Stomach smooth muscle (tissue), 2 donors: ENCODE measurements around the gene DNAJB12.
"Not testable (repeated sequence)": the region's sequence is repeated elsewhere in the genome, so short reads cannot be mapped to it uniquely, and the experiment has no call there.

ENCODE experiments used
- H3K27ac ChIP-seq: one replicate; pipeline ENCODE4 v1.7.0; 2013; ENCODE audit warnings: mild to moderate bottlenecking, low read length, inconsistent platforms
- H3K27me3 ChIP-seq, 2 donors: one replicate each; pipeline ENCODE4 v1.7.0; 2013; ENCODE audit warnings: low read length in 2 of 2; ENCODE audit not compliant: insufficient read depth in 2 of 2, control insufficient read depth in 1 of 2
- H3K36me3 ChIP-seq, 2 donors: one replicate each; pipeline ENCODE4 v1.7.0; 2013; ENCODE audit warnings: low read length in 2 of 2; ENCODE audit not compliant: control insufficient read depth in 2 of 2, insufficient read depth in 2 of 2
- H3K4me1 ChIP-seq: one replicate; pipeline ENCODE4 v1.7.0; 2013; ENCODE audit warnings: low read length; ENCODE audit not compliant: control insufficient read depth, insufficient read depth
- H3K4me3 ChIP-seq, 2 donors: one replicate each; pipeline ENCODE4 v1.7.0; 2013; ENCODE audit warnings: low read length in 2 of 2
- H3K9ac ChIP-seq, 2 donors: one replicate each; pipeline ENCODE4 v1.7.0; 2013; ENCODE audit warnings: low read length in 2 of 2, mild to moderate bottlenecking in 1 of 2
- H3K9me3 ChIP-seq, 2 donors: one replicate each; pipeline ENCODE4 v1.7.0; 2013; ENCODE audit warnings: low read length in 2 of 2; ENCODE audit not compliant: control insufficient read depth in 2 of 2
- donor health status: healthy.
- donor health status: Pancreatic carcinoma.

The DNAJB12 gene

GRCh38 chr10:72331575-72332422, 22.9 kb downstream of the DNAJB12 start:
- no peaks in the 10 kb centered on the region for H3K9me3 ChIP-seq
- H3K4me3 ChIP-seq: peak overlapping the region in 1 of 2 donors; percentile 49
- peak overlapping the region in 1 of 2 donors; percentile 42 for H3K9ac ChIP-seq
- no peaks in the 10 kb centered on the region for H3K27me3 ChIP-seq
- peaks cover 69% of the 10 kb centered on the region for H3K4me1 ChIP-seq
- peak overlapping the region; percentile 64 for H3K27ac ChIP-seq
- H3K36me3 ChIP-seq: peaks cover 3 to 10% of the 10 kb centered on the region in 2 donors

GRCh38 chr10:72330069-72330426, 24.7 kb downstream of the DNAJB12 start:
- H3K27ac ChIP-seq: peak overlapping the region; percentile 62
- H3K36me3 ChIP-seq: peaks cover 0 to 2% of the 10 kb centered on the region in 2 donors
- no peaks in the 10 kb centered on the region for H3K27me3 ChIP-seq
- H3K9me3 ChIP-seq: no peaks in the 10 kb centered on the region
- H3K9ac ChIP-seq: no peak overlapping the region
- H3K4me3 ChIP-seq: no peak overlapping the region
- peaks cover 56% of the 10 kb centered on the region for H3K4me1 ChIP-seq

GRCh38 chr10:72329290-72330068, 25.2 kb downstream of the DNAJB12 start:
- H3K36me3 ChIP-seq: peaks cover 0 to 2% of the 10 kb centered on the region in 2 donors
- H3K4me1 ChIP-seq: peaks cover 56% of the 10 kb centered on the region
- no peaks in the 10 kb centered on the region for H3K27me3 ChIP-seq
- H3K4me3 ChIP-seq: no peak overlapping the region
- H3K27ac ChIP-seq: peak overlapping the region; percentile 62
- no peak overlapping the region for H3K9ac ChIP-seq
- H3K9me3 ChIP-seq: no peaks in the 10 kb centered on the region

DNA sequence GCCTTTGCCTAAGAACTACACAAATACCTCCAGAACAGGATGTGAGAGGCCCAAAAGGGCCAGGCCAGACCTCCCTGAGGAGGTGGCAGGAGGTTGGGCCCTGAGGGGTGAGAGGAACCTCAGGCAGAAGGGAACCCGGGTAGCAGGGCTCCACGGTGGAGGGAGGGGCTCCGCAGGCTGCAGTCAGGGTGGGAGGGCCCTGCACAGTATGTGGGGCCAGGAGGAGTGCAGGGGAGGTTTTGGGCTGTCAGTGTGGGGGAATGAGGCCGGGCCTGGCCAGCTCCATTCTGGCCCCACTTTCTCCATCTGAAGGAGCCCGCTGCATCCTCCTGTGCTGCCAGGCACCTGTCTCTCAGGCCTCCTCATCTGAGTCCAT, 25.9 kb downstream of the DNAJB12 start:
- peaks cover 0 to 2% of the 10 kb centered on the region in 2 donors for H3K36me3 ChIP-seq
- H3K9me3 ChIP-seq: no peaks in the 10 kb centered on the region
- peaks cover 49% of the 10 kb centered on the region for H3K4me1 ChIP-seq
- no peaks in the 10 kb centered on the region for H3K27me3 ChIP-seq
- H3K27ac ChIP-seq: peak overlapping the region; percentile 62
- H3K9ac ChIP-seq: no peak overlapping the region
- H3K4me3 ChIP-seq: no peak overlapping the region

DNA sequence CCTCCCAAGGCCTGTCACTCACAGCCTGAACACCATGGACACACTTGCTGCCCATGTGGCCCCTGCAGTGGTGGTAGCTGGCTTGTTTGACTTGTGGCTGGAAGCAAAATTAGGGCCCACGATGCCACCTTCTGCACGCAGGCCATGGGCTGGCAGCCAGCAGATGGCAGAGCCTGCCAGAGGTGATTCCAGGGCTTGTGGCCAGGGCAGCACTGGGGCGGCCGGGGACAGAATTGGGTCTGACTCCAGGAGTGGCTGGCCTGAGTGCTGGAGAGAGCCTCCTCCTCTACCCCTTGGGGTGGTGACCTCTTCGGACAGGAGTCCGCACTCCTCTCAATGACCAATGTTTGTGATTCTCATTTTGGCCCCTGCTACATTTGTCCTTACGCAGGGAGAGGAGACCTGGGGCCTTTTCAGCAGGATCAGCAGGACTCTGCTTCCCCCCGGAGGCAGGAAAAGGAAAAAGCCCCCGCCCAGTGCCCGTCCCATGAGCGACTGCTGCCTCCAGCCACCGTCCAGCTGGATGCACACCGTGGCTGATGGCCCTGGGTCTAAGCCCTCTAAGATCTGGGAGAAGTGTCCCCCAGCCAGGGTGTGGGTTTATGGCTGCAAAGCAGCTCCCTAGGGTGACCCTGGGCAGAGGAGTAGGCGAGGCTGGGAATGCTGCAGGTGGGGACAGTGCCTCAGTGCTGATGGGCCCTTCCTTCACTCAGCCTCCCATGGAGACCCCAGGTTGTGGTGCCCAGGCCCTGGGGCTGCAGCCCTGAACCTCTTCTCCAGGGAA, 26.5 kb downstream of the DNAJB12 start:
- H3K9me3 ChIP-seq: no peaks in the 10 kb centered on the region
- no peaks in the 10 kb centered on the region for H3K36me3 ChIP-seq
- peak overlapping the region; percentile 62 for H3K27ac ChIP-seq
- peak overlapping the region in 1 of 2 donors; percentile 40 for H3K4me3 ChIP-seq
- H3K9ac ChIP-seq: peak overlapping the region in 1 of 2 donors; percentile 51
- peaks cover 45% of the 10 kb centered on the region for H3K4me1 ChIP-seq
- no peaks in the 10 kb centered on the region for H3K27me3 ChIP-seq

- H3K36me3 ChIP-seq, H3K9ac ChIP-seq, H3K27me3 ChIP-seq, H3K27ac ChIP-seq, H3K4me3 ChIP-seq, H3K9me3 ChIP-seq: not testable (repeated sequence)
- peaks cover 39% of the 10 kb centered on the region for H3K4me1 ChIP-seq
Measured at GRCh38 chr10:72326665-72327603, 27.8 kb downstream of the DNAJB12 start.

GRCh38 chr10:72325243-72326175, 29.2 kb downstream of the DNAJB12 start:
- H3K9ac ChIP-seq: not testable (repeated sequence)

GRCh38 chr10:72323771-72324191, 30.9 kb downstream of the DNAJB12 start:
- Histone ChIP-seq H3K27me3 (no peaks in the 10 kb centered on the region), H3K9ac (no peak overlapping the region), H3K4me3 (no peak overlapping the region), H3K36me3 (no peaks in the 10 kb centered on the region), H3K9me3 (no peaks in the 10 kb centered on the region), H3K4me1 (peaks cover 44% of the 10 kb centered on the region), H3K27ac (no peak overlapping the region)

More at GRCh38 chr10:72325243-72326175, 29.2 kb downstream of the DNAJB12 start:
- Histone ChIP-seq H3K4me1 (peaks cover 36% of the 10 kb centered on the region), H3K4me3 (peak overlapping the region in 1 of 2 donors; percentile 22)
- not testable (repeated sequence) for H3K9me3 ChIP-seq, H3K27me3 ChIP-seq, H3K27ac ChIP-seq, H3K36me3 ChIP-seq

DNA sequence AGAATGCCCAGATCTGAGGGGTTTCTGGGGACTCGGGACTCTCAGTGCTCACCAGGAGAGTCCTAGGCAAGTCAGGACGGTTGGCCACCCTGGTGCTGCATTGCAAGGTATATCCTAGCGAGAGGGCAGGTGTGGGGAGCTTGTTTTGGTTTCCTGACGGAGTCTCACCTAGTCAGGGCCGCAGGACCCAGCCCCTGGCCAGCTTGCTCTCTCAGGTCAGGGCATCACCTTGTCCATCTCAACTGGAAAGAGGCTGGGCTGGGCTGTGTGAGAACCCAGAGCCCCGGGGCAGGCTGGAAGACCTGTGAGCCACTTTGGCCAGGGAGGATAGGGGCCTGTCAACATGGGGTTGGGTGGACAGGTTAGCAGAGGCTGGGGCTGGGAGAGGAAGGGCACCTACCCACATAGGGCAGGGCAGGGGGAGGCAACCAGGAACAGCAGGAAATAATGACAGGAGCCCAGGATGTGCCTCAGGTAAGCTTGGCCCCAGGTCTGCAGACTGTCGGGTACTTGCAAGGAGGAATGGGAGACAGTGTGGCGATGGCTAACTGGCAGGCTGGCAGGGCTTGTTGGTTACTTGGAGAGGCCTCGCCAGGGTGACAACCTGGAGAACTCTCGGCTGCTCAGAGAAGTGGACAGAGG, 31.5 kb downstream of the DNAJB12 start:
- Histone ChIP-seq H3K27me3 (no peaks in the 10 kb centered on the region), H3K9ac (no peak overlapping the region), H3K4me1 (peaks cover 39% of the 10 kb centered on the region), H3K4me3 (no peak overlapping the region), H3K36me3 (no peaks in the 10 kb centered on the region), H3K27ac (no peak overlapping the region), H3K9me3 (no peaks in the 10 kb centered on the region)
